Stomach smooth muscle (tissue), 2 donors: Measurements from ENCODE around the gene SLC2A5.

Experiments used
- H3K27ac ChIP-seq: one replicate; pipeline ENCODE4 v1.7.0; 2013; ENCODE audit warnings: mild to moderate bottlenecking, low read length, inconsistent platforms
- H3K27me3 ChIP-seq, 2 donors: one replicate each; pipeline ENCODE4 v1.7.0; 2013; ENCODE audit warnings: low read length in 2 of 2; ENCODE audit not compliant: insufficient read depth in 2 of 2, control insufficient read depth in 1 of 2
- H3K36me3 ChIP-seq, 2 donors: one replicate each; pipeline ENCODE4 v1.7.0; 2013; ENCODE audit warnings: low read length in 2 of 2; ENCODE audit not compliant: control insufficient read depth in 2 of 2, insufficient read depth in 2 of 2
- H3K4me1 ChIP-seq: one replicate; pipeline ENCODE4 v1.7.0; 2013; ENCODE audit warnings: low read length; ENCODE audit not compliant: control insufficient read depth, insufficient read depth
- H3K4me3 ChIP-seq, 2 donors: one replicate each; pipeline ENCODE4 v1.7.0; 2013; ENCODE audit warnings: low read length in 2 of 2
- H3K9ac ChIP-seq, 2 donors: one replicate each; pipeline ENCODE4 v1.7.0; 2013; ENCODE audit warnings: low read length in 2 of 2, mild to moderate bottlenecking in 1 of 2
- H3K9me3 ChIP-seq, 2 donors: one replicate each; pipeline ENCODE4 v1.7.0; 2013; ENCODE audit warnings: low read length in 2 of 2; ENCODE audit not compliant: control insufficient read depth in 2 of 2
- donor health status: healthy.
- donor health status: Pancreatic carcinoma.

SLC2A5 gene

DNA sequence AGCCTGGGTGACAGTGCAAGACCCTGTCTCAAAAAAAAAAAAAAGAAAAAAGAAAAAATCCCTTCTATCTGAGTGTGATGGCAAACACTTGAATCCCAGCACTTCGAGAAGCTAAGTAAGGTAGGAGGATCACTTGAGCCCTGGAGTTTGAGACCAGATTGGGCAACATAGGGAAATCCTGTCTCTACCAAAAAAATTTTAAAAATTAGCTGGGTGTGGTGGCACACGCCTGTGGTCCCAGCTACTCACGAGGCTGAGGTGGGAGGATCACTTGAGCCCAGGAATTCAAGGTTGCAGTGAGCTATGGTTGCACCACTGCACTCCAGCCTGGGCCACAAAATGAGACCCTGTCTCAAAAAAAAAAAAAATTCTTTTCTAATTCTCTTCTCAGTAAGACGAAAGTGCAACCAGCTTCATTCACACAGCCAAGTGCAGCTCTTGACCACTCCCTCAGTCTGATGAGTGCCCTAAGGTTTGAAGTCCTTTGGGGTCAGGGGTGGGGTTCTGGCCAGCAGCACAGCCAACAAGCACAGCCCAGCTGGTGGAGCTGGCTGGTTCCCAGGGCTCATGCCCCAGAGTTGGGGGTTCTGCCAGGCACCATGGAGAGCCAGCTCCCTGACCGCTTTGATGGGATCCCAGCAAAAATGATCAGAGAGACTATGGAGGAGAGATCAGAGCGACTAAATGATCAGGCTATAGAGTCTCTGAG lies 8.0 kb downstream of the SLC2A5 start:
- Histone ChIP-seq H3K27me3 (no peaks in the 10 kb centered on the region), H3K9ac (no peak overlapping the region), H3K4me3 (no peak overlapping the region), H3K4me1 (peaks cover 28% of the 10 kb centered on the region), H3K9me3 (no peaks in the 10 kb centered on the region), H3K36me3 (no peaks in the 10 kb centered on the region), H3K27ac (no peak overlapping the region)

DNA sequence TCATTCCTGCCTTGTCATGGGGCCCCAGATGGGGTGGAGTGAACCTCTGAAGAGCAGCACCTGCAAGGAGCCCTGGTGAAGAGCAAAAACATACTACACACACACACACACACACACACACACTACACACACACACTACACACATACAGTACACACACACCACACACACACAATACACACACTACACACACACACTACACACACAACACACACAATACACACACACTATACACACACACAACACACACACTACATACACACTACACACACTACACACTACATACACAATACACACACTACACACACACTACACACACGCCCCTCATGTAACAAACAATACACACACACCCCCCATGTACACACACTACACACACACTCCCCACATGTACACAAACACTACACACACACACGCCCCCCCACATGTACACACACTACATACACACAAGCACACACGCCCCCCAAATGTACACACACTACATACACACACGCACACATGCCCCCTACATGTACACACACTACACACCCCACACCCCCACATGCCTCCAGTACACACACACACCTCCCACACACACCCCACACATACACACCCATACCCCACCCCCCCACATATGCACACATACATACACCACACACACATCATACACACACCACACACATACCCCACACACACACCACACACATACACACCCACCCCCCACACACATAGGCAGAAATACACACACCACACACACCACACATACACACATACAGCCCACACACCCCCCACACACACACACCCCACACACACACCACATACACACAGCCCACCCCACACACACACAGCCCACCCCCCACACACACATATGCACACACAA lies 9.3 kb downstream of the SLC2A5 start:
- Histone ChIP-seq H3K9me3 (no peaks in the 10 kb centered on the region), H3K4me3 (no peak overlapping the region), H3K27me3 (no peaks in the 10 kb centered on the region), H3K9ac (no peak overlapping the region), H3K27ac (no peak overlapping the region), H3K36me3 (no peaks in the 10 kb centered on the region), H3K4me1 (peaks cover 20% of the 10 kb centered on the region)

DNA sequence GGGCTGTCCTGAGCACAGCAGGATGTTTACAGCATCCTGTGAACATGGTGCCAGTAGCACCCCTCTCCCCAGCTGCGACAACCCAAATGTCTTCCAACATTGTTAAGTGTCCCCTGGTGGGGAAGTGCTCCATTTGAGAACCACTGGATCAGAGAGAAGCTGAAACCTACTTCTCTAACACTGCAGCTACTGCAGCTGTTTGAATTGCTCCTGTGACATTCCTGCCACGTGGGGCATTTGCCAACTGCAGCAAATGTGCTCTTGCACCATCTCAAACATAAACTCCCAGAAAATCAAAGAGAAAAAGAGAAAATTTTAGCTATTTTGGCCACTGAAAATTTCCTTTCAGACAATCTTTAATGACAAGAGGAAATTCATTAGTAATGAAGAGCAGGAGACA lies 11.0 kb downstream of the SLC2A5 start:
- H3K9me3 ChIP-seq: no peaks in the 10 kb centered on the region
- H3K27ac ChIP-seq: no peak overlapping the region
- H3K9ac ChIP-seq: no peak overlapping the region
- H3K27me3 ChIP-seq: no peaks in the 10 kb centered on the region
- H3K4me3 ChIP-seq: no peak overlapping the region
- H3K36me3 ChIP-seq: no peaks in the 10 kb centered on the region
- peaks cover 11% of the 10 kb centered on the region for H3K4me1 ChIP-seq

DNA sequence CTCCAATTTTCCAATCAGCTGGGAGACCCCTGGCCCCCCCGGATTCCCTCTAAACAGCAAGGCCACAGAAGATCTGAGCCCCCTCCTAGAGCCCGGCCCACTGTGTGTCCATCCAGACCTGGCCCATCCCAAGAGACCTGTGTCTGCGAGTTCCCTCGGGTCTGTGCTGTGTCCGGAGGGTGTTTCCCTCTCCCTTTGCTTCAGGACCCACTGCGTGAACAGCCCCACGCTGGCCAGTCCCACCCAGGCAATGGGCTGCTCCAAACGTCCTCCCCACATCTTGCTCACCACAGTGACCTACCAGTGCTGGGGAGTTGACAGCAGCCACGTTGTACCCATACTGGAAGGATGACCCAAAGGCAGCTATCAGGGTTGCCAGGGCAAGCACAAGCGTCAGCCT lies 11.6 kb downstream of the SLC2A5 start:
- Histone ChIP-seq H3K27me3 (no peaks in the 10 kb centered on the region), H3K27ac (no peak overlapping the region), H3K9ac (no peak overlapping the region), H3K9me3 (no peaks in the 10 kb centered on the region), H3K4me3 (no peak overlapping the region), H3K4me1 (peaks cover 9% of the 10 kb centered on the region), H3K36me3 (no peaks in the 10 kb centered on the region)

DNA sequence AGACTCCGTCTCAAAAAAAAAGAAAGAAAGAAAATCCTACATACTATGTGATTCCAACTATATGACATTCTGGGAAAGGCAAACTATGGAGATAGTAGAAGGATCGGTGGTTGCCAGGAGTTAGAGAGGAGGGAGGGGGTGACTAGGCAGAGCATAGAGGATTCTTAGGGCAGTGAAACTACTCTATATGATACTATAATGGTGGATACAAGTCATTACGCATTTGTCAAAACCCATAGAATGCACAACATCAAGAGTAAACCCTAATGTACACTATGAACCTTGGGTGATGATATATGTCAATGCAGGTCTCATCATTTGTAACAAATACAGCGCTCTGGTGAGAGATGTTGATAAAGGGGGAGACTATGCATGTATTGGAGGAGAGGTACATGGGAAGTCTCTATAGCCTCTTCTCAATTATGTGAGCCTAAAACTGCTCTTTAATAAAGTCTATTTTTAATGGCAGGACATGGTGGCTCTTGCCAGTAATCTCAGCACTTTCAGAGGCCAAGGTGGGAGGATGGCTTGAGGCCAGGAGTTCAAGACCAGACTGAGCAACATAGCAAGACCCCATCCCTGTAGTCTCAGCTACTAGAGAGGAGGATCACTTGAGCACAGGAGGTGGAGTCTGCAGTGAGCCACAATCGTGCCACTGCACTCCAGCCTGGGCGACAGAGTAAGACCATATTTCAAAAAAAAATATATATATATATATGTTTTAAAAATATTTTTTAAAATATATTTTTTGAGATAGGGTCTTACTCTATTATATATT lies 17.0 kb downstream of the SLC2A5 start:
- Histone ChIP-seq H3K9ac (no peak overlapping the region), H3K4me3 (no peak overlapping the region), H3K36me3 (no peaks in the 10 kb centered on the region), H3K9me3 (no peaks in the 10 kb centered on the region), H3K4me1 (no peaks in the 10 kb centered on the region), H3K27me3 (no peaks in the 10 kb centered on the region), H3K27ac (no peak overlapping the region)

DNA sequence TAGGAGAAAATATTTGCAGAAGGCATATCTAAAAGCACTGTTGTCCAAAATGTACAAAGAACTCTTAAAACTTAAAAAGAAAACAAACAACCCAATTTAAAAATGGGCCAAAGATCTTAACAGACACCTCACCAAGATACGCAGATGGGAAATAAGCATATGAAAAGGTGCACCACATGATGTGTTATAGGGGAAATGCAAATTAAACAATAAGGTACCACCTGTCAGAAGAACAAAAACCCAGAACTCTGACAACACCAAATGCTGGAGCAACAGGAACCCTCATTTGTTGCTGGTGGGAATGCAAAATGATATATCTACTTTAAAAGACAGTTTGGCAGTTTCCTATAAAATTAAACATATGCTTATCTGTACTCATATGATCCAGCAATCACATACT lies 18.1 kb downstream of the SLC2A5 start:
- H3K36me3 ChIP-seq: no peaks in the 10 kb centered on the region
- no peak overlapping the region for H3K9ac ChIP-seq
- no peaks in the 10 kb centered on the region for H3K4me1 ChIP-seq
- H3K9me3 ChIP-seq: no peaks in the 10 kb centered on the region
- no peak overlapping the region for H3K27ac ChIP-seq
- H3K27me3 ChIP-seq: no peaks in the 10 kb centered on the region
- no peak overlapping the region for H3K4me3 ChIP-seq

DNA sequence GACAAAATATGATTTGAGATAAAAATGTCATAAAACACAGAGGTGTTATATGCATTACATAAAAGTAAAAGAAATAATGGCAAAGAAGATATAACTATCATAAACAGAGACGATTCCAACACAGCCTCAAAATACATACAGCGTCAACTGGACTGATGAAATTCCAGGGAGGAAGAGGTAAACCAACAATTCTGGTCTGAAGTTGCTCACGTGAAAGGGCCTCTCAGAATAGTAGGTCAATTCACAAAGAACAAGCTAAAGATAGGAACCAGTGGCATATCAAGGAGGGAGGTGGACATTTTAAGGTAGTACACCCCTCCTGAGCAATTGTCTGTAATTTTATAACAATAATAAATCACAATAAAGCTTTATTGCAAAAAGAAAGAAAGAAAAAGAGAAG lies 18.6 kb downstream of the SLC2A5 start:
- no peak overlapping the region for H3K4me3 ChIP-seq
- H3K9ac ChIP-seq: no peak overlapping the region
- H3K27me3 ChIP-seq: no peaks in the 10 kb centered on the region
- H3K9me3 ChIP-seq: no peaks in the 10 kb centered on the region
- H3K27ac ChIP-seq: no peak overlapping the region
- no peaks in the 10 kb centered on the region for H3K4me1 ChIP-seq
- no peaks in the 10 kb centered on the region for H3K36me3 ChIP-seq

DNA sequence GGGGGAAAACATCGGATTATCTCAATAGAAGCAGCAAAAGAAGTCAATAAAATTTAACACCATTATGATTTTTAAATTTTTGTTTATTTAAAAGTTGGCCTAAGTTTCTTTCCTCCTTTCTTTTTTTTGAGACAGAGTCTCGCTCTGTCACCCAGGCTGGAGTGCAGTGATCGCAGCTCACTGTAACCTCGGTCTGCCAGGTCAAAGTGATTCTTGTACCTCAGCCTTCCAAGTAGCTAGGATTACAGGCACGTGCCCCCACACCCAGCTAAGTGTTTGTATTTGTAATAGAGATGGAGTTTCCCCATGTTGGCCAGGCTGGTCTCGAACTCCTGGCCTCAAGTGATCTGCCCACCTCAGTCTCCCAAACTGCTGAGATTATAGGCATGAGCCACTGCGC lies 20.9 kb downstream of the SLC2A5 start:
- H3K27me3 ChIP-seq: no peaks in the 10 kb centered on the region
- H3K27ac ChIP-seq: no peak overlapping the region
- H3K4me3 ChIP-seq: no peak overlapping the region
- no peaks in the 10 kb centered on the region for H3K36me3 ChIP-seq
- H3K9me3 ChIP-seq: no peaks in the 10 kb centered on the region
- H3K4me1 ChIP-seq: no peaks in the 10 kb centered on the region
- no peak overlapping the region for H3K9ac ChIP-seq

DNA sequence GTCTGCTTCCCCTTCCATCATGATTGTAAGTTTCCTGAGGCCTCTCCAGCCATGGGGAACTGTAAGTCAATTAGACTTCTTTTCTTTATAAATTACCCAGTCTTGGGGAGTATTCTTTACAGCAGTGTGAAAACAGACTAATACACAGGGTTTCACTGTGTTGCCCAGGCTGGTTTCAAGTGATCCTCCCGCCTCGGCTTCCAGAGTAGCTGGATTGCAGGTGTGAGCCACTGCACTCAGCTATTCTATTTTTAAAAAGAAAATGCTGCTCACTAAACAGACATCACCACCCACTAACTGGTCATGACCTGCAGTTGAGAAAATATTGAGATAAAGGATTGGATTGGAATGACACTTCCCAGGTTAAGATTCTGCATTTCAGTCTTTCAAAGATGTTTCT lies 22.4 kb downstream of the SLC2A5 start:
- H3K4me3 ChIP-seq: no peak overlapping the region
- H3K27me3 ChIP-seq: no peaks in the 10 kb centered on the region

DNA sequence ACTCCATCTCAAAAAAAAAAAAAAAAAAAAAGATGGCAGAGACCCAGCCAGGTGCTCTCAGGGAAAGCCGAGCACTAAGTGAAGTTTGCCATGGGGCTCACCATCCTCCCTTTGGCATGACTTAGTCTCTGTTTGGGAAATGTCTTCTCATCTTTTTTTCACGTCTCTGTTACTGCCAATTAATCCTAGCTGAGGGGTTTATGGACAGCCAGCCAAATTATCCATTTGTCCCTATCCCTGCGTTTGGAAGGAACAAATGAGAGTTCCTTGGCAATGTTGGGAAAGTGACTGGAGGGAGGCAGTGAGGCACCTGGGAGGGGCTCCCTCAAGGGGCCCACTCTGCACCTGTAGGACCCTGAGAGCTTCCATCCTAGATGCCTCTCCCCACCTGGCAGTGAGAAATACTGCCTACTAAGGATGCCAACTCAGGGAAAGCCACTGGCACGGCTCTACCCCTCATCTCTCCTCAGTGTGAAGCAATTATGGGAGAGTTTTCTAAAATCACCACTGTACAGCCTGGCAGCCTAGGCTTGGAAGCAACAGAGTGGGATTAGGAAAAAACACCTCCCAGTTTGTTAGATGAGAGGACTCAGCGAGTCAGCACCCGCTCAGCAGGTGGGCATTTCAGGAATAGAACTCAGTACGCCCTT lies 23.4 kb downstream of the SLC2A5 start:
- H3K27me3 ChIP-seq: no peaks in the 10 kb centered on the region
- H3K9me3 ChIP-seq: no peaks in the 10 kb centered on the region
- H3K27ac ChIP-seq: no peak overlapping the region
- no peak overlapping the region for H3K9ac ChIP-seq
- no peak overlapping the region for H3K4me3 ChIP-seq
- no peaks in the 10 kb centered on the region for H3K36me3 ChIP-seq
- H3K4me1 ChIP-seq: no peaks in the 10 kb centered on the region

More for the DNA sequence above, 22.4 kb downstream of the SLC2A5 start:
- Histone ChIP-seq H3K9ac (no peak overlapping the region), H3K9me3 (no peaks in the 10 kb centered on the region), H3K27ac (no peak overlapping the region), H3K36me3 (no peaks in the 10 kb centered on the region), H3K4me1 (no peaks in the 10 kb centered on the region)
